Loucy (cell line): ENCODE results near the gene TOX2.

Experiments
- EZH2phosphoT487 ChIP-seq: fragments of 200-600 bp; IDR thresholded peaks from 2 replicates; pipeline ENCODE4 v1.6.1; 2018; ENCODE audit warnings: antibody characterized with exemption, mild to moderate bottlenecking, moderate library complexity, borderline replicate concordance
- TF ChIP-seq, protein P1 (sequence below): fragments of 200-600 bp; sonication (generic); conservative IDR thresholded peaks from 2 replicates; pipeline ENCODE4 v1.5.1; 2014; ENCODE audit warnings: mild to moderate bottlenecking, antibody characterized with exemption, low read length

GRCh38 chr20:43955750-43956191 lies 41.1 kb downstream of the TOX2 start:
- TF ChIP-seq, protein P1, sequence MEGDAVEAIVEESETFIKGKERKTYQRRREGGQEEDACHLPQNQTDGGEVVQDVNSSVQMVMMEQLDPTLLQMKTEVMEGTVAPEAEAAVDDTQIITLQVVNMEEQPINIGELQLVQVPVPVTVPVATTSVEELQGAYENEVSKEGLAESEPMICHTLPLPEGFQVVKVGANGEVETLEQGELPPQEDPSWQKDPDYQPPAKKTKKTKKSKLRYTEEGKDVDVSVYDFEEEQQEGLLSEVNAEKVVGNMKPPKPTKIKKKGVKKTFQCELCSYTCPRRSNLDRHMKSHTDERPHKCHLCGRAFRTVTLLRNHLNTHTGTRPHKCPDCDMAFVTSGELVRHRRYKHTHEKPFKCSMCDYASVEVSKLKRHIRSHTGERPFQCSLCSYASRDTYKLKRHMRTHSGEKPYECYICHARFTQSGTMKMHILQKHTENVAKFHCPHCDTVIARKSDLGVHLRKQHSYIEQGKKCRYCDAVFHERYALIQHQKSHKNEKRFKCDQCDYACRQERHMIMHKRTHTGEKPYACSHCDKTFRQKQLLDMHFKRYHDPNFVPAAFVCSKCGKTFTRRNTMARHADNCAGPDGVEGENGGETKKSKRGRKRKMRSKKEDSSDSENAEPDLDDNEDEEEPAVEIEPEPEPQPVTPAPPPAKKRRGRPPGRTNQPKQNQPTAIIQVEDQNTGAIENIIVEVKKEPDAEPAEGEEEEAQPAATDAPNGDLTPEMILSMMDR = no peak
- no peak for TF ChIP-seq EZH2phosphoT487
